ENCODE measurements around the gene PADI1.

DNA sequence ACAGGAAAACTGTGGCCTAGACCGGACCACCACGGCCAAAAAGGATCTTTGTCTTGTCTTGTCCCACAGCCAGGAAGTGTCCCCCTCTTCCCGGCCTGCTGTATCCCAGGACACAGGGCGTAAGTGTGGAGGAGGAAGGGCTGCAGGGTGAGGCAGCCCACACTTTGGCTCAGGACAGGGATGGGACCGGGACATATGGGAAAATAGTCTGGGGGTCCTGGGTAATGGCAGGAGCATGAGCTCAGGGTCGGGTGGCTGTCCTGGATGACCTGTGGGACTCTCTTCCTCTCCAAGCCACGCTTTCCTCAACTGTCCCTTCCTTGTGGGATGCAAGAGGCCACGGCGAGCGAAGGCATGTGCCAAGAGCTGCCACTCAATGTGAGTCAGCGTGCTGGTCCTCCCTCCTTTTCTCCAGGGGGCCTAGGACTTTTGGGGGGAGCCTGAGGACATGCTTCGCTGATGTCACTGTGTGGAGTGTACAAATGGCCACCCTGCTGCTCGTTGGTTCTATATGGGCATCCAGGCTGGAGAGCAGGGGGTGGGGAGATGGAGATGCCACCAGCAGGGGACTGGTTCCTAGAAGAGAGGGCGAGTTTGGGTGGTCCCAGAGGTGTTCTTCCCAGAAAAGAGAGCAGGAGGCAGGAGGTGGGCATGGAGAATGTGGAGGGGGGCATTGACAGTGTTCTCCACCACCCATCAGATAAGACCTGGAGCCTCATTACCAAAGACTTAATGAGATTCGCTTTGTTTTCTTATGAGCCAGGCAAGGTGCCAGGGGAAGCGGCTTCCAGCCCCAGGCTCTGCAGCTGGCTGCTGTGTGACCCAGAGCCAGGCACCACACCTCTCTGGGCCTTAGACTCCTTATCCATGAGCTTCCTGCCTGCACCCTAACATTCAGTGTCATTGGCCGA is 11.5 kb upstream of the PADI1 start:
- TF ChIP-seq, protein P1, sequence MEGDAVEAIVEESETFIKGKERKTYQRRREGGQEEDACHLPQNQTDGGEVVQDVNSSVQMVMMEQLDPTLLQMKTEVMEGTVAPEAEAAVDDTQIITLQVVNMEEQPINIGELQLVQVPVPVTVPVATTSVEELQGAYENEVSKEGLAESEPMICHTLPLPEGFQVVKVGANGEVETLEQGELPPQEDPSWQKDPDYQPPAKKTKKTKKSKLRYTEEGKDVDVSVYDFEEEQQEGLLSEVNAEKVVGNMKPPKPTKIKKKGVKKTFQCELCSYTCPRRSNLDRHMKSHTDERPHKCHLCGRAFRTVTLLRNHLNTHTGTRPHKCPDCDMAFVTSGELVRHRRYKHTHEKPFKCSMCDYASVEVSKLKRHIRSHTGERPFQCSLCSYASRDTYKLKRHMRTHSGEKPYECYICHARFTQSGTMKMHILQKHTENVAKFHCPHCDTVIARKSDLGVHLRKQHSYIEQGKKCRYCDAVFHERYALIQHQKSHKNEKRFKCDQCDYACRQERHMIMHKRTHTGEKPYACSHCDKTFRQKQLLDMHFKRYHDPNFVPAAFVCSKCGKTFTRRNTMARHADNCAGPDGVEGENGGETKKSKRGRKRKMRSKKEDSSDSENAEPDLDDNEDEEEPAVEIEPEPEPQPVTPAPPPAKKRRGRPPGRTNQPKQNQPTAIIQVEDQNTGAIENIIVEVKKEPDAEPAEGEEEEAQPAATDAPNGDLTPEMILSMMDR (IDR thresholded peaks at IDR 0.05), result no peak
- TF ChIP-seq POLR2A (IDR thresholded peaks at IDR 0.05), result no peak

All from body of pancreas (tissue), 4 donors.